GM18498 (cell line): ENCODE measurements around the gene EZR.

ENCODE experiments used
- ATAC-seq: cut with Tn5 transposase; IDR thresholded peaks from one replicate; pipeline ENCODE4 v1.9.1; 2021; ENCODE audit warnings: mild to moderate bottlenecking, moderate library complexity; ENCODE audit not compliant: unreplicated experiment

Gene EZR

GRCh38 chr6:158737710-158738615, 81.2 kb downstream of the EZR start:
- ATAC-seq, result no peak

GRCh38 chr6:158737082-158737709, 82.0 kb downstream of the EZR start:
- no peak for ATAC-seq

- no peak for ATAC-seq
These were observed 84.2 kb downstream of the EZR start for GRCh38 chr6:158735009-158735408.

GRCh38 chr6:158730541-158730907, 88.6 kb downstream of the EZR start:
- ATAC-seq, result no peak

- ATAC-seq, result no peak
These were observed 89.1 kb downstream of the EZR start for GRCh38 chr6:158729906-158730540.

- ATAC-seq, result no peak
These were observed 93.5 kb downstream of the EZR start for GRCh38 chr6:158725704-158726103.

GRCh38 chr6:158722176-158722729, 96.9 kb downstream of the EZR start:
- no peak for ATAC-seq

GRCh38 chr6:158718461-158719046, 100.6 kb downstream of the EZR start:
- no peak for ATAC-seq

- peak; percentile 65 for ATAC-seq
These were observed 101.5 kb downstream of the EZR start for GRCh38 chr6:158717341-158718330.
